Cardiac fibroblast (primary cell): ENCODE measurements around the gene ARFIP1.

Experiments used
- DNase-seq, 2 donors: peaks; one replicate each; pipeline versions ENCODE4 v3.0.0 to v3.0.0-alpha.2; 2010; ENCODE audit warnings: low read depth in 2 of 2
- H3K4me3 ChIP-seq, 2 donors: replicated peaks in 1 of 2; 1 replicate in 1 of 2; 2 replicates in 1 of 2; pipeline ENCODE4 v1.5.1; 2011; ENCODE audit warnings: low read depth in 2 of 2, low read length in 2 of 2, mild to moderate bottlenecking in 2 of 2, moderate library complexity in 1 of 2
- CTCF ChIP-seq: IDR thresholded peaks from one replicate; pipeline ENCODE4 v1.5.1; 2011; ENCODE audit warnings: low read depth, mild to moderate bottlenecking, low read length, inconsistent platforms

ARFIP1 gene

GRCh38 chr4:152806501-152807125 lies 26.9 kb downstream of the ARFIP1 start:
- H3K4me3 ChIP-seq: no peak overlapping the region
- DNase-seq: no peak
- TF ChIP-seq CTCF: no peak

- no peak overlapping the region for H3K4me3 ChIP-seq
- TF ChIP-seq CTCF: no peak
- peak in 1 of 2 donors; percentile 58 for DNase-seq
Measured at GRCh38 chr4:152807294-152807829, 27.6 kb downstream of the ARFIP1 start.

- TF ChIP-seq CTCF: no peak
- DNase-seq: no peak
- no peak overlapping the region for H3K4me3 ChIP-seq
Measured at GRCh38 chr4:152808670-152809069, 28.9 kb downstream of the ARFIP1 start.

- no peak for DNase-seq
- no peak for TF ChIP-seq CTCF
- no peak overlapping the region for H3K4me3 ChIP-seq
Measured at GRCh38 chr4:152810715-152811287, 31.0 kb downstream of the ARFIP1 start.

GRCh38 chr4:152815078-152815477 lies 35.3 kb downstream of the ARFIP1 start:
- no peak overlapping the region for H3K4me3 ChIP-seq
- no peak for TF ChIP-seq CTCF
- DNase-seq: peak; percentile 54 to 66

- no peak overlapping the region for H3K4me3 ChIP-seq
- DNase-seq: peak; percentile 53 to 60
- TF ChIP-seq CTCF: no peak
Measured at GRCh38 chr4:152817331-152817730, 37.6 kb downstream of the ARFIP1 start.
